ENCODE data around the gene MICAL3.

DNA sequence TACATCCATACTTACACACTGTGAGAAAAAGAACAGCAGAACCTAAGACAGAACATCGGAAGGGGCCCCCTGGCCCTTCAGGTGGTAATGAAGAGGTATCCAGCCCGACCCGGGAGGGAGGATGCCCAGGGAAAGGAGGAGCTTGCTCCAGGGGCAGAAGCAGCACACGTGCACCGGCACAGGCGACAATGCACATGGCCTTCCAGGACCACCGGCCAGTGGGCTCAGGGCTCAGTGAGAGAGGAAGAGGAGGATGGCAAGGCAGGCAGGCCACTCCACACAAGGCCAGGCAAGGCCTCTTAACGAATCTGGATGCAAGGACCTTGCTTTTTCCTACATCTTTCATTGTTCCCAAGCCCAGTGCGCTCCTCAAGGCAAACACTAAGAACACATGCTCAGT lies 52.6 kb downstream of the MICAL3 start:
- TF ChIP-seq, protein P1, sequence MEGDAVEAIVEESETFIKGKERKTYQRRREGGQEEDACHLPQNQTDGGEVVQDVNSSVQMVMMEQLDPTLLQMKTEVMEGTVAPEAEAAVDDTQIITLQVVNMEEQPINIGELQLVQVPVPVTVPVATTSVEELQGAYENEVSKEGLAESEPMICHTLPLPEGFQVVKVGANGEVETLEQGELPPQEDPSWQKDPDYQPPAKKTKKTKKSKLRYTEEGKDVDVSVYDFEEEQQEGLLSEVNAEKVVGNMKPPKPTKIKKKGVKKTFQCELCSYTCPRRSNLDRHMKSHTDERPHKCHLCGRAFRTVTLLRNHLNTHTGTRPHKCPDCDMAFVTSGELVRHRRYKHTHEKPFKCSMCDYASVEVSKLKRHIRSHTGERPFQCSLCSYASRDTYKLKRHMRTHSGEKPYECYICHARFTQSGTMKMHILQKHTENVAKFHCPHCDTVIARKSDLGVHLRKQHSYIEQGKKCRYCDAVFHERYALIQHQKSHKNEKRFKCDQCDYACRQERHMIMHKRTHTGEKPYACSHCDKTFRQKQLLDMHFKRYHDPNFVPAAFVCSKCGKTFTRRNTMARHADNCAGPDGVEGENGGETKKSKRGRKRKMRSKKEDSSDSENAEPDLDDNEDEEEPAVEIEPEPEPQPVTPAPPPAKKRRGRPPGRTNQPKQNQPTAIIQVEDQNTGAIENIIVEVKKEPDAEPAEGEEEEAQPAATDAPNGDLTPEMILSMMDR (IDR thresholded peaks at IDR 0.05) = no peak
- TF ChIP-seq ZFX (IDR thresholded peaks at IDR 0.05; ENCODE audit: borderline replicate concordance) = no peak
